Measurements from ENCODE around the gene LTBP2. TPM values are rescaled to one million over a fixed set of nuclear protein-coding genes. Genes with fewer than 3 reads are reported as not detected.

Gene LTBP2
- total and polyA plus RNA-seq, 2 of the 8 experiments (the other 6 are each of a cell fraction or from before 2014, with no cell fraction given): 0.48 to 0.89 TPM

DNA sequence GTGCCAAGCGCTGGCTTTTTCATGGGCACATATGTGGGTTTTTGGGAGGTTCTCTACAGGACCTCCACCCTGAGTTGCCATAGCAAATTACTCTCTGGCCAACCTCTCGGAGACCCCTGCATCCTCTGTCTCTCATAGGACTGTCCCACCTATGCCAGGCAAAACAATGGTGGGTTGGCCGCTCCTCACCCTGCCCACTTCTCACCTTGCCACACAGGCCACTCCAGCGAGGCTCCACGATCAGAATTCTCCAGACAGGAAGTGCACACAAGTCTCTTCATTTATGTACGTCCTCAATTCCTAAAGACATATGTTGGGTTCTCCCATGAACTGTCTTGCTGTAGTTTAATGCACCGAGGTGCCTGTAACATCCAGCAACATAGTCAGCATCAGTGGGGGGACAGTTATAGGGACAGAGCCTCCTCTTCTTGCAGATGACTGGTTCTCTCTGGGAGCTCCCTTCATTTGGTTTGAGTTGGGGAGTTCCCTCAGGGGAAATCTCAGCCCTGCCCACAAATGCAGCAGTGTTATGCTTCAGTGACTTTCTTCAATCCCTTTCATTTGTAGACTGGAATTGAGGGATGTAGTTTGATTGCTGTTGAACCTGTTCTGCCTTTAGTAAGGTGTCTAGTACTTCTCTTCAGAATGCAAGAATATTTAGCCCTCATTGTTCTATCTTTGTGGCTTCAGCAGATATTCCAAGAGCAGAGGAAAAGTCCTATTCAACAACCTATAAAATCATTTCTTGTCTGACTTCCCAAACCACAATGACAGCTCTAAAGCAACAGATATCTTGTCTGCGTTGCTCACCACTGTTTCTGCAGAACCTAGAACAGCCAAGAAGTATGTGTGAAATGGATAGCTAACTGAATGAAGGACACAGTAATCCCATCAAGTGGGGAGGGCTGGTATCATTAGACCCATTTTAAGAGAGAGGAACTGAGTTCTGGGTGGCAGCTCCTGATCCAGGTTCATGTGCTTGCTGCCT lies 2.8 kb upstream of the LTBP2 start (continued):
- TF ChIP-seq, protein P1, sequence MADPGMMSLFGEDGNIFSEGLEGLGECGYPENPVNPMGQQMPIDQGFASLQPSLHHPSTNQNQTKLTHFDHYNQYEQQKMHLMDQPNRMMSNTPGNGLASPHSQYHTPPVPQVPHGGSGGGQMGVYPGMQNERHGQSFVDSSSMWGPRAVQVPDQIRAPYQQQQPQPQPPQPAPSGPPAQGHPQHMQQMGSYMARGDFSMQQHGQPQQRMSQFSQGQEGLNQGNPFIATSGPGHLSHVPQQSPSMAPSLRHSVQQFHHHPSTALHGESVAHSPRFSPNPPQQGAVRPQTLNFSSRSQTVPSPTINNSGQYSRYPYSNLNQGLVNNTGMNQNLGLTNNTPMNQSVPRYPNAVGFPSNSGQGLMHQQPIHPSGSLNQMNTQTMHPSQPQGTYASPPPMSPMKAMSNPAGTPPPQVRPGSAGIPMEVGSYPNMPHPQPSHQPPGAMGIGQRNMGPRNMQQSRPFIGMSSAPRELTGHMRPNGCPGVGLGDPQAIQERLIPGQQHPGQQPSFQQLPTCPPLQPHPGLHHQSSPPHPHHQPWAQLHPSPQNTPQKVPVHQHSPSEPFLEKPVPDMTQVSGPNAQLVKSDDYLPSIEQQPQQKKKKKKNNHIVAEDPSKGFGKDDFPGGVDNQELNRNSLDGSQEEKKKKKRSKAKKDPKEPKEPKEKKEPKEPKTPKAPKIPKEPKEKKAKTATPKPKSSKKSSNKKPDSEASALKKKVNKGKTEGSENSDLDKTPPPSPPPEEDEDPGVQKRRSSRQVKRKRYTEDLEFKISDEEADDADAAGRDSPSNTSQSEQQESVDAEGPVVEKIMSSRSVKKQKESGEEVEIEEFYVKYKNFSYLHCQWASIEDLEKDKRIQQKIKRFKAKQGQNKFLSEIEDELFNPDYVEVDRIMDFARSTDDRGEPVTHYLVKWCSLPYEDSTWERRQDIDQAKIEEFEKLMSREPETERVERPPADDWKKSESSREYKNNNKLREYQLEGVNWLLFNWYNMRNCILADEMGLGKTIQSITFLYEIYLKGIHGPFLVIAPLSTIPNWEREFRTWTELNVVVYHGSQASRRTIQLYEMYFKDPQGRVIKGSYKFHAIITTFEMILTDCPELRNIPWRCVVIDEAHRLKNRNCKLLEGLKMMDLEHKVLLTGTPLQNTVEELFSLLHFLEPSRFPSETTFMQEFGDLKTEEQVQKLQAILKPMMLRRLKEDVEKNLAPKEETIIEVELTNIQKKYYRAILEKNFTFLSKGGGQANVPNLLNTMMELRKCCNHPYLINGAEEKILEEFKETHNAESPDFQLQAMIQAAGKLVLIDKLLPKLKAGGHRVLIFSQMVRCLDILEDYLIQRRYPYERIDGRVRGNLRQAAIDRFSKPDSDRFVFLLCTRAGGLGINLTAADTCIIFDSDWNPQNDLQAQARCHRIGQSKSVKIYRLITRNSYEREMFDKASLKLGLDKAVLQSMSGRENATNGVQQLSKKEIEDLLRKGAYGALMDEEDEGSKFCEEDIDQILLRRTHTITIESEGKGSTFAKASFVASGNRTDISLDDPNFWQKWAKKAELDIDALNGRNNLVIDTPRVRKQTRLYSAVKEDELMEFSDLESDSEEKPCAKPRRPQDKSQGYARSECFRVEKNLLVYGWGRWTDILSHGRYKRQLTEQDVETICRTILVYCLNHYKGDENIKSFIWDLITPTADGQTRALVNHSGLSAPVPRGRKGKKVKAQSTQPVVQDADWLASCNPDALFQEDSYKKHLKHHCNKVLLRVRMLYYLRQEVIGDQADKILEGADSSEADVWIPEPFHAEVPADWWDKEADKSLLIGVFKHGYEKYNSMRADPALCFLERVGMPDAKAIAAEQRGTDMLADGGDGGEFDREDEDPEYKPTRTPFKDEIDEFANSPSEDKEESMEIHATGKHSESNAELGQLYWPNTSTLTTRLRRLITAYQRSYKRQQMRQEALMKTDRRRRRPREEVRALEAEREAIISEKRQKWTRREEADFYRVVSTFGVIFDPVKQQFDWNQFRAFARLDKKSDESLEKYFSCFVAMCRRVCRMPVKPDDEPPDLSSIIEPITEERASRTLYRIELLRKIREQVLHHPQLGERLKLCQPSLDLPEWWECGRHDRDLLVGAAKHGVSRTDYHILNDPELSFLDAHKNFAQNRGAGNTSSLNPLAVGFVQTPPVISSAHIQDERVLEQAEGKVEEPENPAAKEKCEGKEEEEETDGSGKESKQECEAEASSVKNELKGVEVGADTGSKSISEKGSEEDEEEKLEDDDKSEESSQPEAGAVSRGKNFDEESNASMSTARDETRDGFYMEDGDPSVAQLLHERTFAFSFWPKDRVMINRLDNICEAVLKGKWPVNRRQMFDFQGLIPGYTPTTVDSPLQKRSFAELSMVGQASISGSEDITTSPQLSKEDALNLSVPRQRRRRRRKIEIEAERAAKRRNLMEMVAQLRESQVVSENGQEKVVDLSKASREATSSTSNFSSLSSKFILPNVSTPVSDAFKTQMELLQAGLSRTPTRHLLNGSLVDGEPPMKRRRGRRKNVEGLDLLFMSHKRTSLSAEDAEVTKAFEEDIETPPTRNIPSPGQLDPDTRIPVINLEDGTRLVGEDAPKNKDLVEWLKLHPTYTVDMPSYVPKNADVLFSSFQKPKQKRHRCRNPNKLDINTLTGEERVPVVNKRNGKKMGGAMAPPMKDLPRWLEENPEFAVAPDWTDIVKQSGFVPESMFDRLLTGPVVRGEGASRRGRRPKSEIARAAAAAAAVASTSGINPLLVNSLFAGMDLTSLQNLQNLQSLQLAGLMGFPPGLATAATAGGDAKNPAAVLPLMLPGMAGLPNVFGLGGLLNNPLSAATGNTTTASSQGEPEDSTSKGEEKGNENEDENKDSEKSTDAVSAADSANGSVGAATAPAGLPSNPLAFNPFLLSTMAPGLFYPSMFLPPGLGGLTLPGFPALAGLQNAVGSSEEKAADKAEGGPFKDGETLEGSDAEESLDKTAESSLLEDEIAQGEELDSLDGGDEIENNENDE (IDR thresholded peaks at IDR 0.05; ENCODE audit: insufficient replicate concordance, low read length): no peak
- TF ChIP-seq PHF8 (conservative IDR thresholded peaks at IDR 0.05; ENCODE audit: low read depth, low read length) (no peak), NANOG (IDR thresholded peaks at IDR 0.05; ENCODE audit: insufficient read depth, low read depth, low read length, poor library complexity, severe bottlenecking) (no peak), CTCF (IDR thresholded peaks at IDR 0.05; ENCODE audit: control extremely low read depth in 1 of 3, insufficient read depth in 1 of 3, low read depth in 1 of 3, low read length in 3 of 3) (no peak), EGR1 (IDR thresholded peaks at IDR 0.05; ENCODE audit: borderline replicate concordance, low read depth, low read length) (no peak), CBX8 (IDR thresholded peaks at IDR 0.05; ENCODE audit: borderline replicate concordance, low read depth, low read length) (no peak)

Data from H1 (cell line).